Measurements from ENCODE around the gene NDST1.

Gene NDST1

DNA sequence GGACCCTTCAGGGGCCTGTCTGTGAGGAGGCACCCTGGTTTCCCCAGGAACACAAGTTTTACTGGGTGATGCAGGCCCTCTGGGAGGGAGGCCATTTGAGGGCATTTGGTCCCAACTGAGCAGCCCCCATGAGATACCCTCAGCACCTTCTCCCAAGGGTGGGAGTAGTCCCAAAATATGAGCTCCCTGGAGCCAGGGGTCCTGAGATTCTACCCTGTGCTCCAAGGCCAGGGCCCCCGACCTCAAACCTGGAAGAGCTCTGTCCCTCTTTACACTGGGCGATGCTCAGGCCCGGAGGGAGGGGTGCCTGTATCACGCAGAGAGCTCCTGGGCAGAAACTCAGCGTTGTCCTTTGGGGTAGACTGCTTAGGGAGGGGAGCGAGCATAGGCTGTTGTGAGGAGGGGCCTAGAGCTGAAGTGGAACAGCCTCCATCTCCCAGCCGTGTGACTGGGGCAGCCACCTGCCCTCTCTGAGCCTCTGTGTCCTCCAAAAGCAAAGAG is 68.6 kb downstream of the NDST1 start:
- TF ChIP-seq, protein P1, sequence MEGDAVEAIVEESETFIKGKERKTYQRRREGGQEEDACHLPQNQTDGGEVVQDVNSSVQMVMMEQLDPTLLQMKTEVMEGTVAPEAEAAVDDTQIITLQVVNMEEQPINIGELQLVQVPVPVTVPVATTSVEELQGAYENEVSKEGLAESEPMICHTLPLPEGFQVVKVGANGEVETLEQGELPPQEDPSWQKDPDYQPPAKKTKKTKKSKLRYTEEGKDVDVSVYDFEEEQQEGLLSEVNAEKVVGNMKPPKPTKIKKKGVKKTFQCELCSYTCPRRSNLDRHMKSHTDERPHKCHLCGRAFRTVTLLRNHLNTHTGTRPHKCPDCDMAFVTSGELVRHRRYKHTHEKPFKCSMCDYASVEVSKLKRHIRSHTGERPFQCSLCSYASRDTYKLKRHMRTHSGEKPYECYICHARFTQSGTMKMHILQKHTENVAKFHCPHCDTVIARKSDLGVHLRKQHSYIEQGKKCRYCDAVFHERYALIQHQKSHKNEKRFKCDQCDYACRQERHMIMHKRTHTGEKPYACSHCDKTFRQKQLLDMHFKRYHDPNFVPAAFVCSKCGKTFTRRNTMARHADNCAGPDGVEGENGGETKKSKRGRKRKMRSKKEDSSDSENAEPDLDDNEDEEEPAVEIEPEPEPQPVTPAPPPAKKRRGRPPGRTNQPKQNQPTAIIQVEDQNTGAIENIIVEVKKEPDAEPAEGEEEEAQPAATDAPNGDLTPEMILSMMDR (IDR thresholded peaks at IDR 0.05; ENCODE audit: extremely low read depth, missing control alignments) = no peak
- no peak for DNase-seq (ENCODE audit: low spot score)

DNA sequence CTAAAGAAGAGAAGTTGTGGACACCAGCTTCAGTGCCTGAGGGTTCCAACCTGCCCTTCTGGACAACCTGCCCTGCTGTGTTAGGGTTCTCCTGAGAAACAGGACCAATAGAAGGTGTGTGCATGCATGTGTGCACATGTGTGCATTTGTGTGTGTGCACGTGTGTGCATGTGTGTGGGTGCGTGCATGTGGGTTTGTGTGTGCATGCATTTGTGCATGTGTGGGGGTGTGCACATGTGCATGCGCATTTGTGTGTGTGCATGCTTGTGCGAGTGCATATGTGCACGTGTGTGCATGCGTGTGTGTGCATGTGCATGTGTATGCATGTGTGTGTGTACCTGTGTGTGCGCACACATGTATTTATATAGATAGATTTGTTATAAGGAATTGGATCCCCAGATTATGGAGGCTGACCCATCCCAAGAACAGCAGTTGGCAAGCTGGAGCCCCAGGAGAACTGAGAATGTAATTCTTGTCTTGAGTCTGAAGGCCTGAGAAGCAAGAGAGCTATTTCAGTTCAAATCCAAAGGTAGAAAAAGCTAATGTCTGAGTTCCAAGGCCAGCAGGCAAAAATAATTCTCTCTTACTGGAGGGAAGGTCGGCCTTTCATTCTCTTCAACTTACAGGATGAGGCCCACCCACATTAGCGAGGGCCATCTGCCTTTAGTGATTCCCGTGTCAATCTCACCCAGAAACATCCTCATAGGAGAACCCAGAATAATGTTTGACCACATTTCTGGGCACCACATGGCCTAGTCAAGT is 69.6 kb downstream of the NDST1 start:
- TF ChIP-seq, protein P1 (IDR thresholded peaks at IDR 0.05; ENCODE audit: extremely low read depth, missing control alignments) = no peak

DNA sequence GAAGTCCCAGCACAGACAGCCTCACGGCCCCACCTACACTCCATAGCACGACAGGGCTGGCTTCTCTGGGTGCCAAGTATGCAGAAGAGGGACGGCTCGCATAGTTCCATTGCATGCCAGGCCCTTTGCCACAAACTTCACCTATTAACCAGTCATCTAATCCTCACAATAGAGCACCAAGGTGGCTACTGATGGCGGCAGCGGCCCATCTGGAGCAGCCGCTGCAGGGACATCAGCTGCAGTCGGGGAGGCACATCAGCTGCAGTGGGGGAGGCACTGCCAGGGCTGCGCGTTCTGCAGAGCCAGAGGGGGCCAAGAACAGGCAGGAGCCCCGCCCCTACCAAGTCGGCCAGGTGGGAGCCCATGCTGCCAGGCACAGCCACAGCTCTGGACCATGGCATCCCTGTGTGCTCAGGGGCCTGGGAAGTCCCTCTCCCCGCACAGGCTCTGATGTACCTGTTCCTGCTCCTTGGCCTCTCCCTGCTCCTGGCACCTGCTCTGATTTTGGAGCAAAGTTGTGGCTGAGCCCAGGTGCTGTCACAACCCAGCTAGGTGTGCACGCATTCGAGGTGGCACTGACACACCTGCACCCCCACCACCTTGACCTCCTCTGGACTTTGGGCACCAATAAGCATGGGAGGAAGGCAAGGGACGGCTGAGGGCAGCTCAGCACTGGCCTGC is 71.0 kb downstream of the NDST1 start:
- TF ChIP-seq, protein P1 (IDR thresholded peaks at IDR 0.05; ENCODE audit: extremely low read depth, missing control alignments) = no peak
- no peak for DNase-seq (ENCODE audit: low spot score)

More for the DNA sequence above, 69.6 kb downstream of the NDST1 start:
- DNase-seq (ENCODE audit: low spot score) = no peak

DNA sequence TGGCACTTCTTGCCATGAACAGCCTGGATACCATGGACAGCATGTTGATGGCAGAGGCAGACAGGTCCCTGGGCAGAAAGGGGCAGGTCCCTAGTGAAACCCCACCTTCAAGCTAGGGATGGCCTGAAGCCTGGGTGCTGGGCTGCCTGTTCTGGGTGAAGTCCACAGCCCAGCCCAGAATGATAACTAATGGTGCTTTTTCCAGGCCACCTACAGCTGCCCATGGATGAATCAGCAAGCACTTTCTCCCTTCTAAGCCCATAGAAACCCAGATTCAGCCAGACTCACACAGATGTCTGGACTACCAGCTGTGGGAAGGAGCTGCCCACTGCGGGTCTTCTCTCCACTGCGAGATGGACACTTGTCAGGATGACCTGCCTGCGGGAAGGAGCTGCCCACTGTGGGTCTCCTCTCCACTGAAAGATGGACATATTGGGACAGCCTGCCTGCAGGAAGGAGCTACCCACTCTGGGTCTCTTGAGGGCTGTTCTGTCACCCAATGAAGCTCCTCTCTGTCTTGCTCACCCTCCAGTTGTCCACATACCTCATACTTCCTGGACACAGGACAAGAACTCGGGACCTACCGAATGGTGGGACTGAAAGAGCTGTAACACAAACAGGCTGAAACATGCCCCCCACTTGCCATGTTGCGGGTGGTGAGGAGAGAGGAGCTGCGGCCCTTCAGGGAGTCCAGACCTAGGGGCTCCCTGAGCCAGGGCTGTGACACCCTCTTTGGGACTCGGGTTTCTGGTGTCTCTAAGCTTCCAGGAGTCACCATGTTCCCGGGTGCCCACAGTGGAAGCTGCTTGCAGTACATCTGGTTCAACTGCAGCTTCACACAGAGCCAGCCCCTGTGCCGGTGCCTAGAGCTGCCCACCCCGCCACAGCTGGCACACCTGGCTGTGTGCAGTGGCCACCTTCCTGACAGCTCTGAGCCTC is 71.8 kb downstream of the NDST1 start:
- no peak for DNase-seq (ENCODE audit: low spot score)
- TF ChIP-seq, protein P1 (IDR thresholded peaks at IDR 0.05; ENCODE audit: extremely low read depth, missing control alignments) = no peak

DNA sequence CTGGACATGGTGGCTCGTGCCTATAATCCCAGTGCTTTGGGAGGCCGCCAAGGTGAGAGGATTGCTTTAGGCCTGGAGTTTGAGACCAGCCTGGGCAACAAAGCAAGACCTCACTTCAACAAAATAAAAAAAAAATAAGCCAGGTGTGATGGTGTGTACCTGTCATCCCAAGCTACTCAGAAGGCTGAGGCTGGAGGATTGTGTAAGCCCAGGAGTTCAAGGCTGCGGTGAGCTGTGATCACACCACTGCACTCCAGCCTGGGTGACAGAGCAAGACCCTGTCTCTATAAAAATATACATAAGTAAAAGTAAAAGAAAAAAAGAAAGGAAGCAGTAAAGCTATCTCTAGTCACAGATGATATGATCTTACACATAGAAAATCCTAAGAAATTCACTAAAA is 73.0 kb downstream of the NDST1 start:
- TF ChIP-seq, protein P1 (IDR thresholded peaks at IDR 0.05; ENCODE audit: extremely low read depth, missing control alignments) = no peak
- no peak for DNase-seq (ENCODE audit: low spot score)

DNA sequence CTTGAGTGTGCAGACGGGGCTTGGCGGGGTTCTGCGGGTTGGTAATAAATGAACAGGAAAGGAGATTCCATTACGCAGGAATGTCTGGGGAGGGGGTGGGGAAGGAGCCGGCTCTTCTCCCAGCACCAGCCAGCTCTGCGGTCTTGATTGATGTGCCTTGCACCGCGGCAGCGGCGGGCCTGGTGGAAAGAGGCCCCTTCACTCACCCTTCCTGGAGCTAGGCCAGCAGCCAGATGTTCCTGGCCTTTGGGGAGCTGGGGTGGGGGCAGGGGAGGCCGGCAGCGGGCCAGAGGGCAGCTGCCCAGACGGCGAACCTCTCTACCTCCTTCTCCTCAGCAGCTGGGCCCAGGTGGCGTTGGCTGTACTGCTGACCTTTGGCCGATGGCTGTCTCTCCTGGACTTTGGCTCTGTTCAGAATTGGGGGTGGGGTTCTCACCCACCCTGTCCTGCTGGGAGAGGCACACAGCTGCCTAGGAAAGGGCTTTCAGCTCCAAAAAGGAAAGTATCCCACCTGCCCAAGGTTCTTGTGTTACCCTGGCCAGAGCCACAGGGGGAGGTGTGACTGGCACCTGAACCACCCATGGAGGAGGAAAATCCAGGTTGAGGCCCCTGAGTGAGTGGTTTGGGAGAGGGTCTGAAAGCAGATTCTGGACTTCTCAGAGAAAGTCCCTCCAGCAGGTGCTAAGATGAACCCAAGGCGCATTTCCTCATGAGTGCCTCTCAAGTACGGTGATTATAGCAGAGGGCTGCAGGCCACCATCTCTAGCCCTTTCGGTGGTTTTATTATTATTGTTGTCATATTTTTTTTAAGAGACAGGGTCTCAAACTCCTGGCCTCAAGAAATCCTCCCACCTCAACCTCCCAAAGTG is 74.5 kb downstream of the NDST1 start:
- TF ChIP-seq, protein P1 (IDR thresholded peaks at IDR 0.05; ENCODE audit: extremely low read depth, missing control alignments) = no peak
- no peak for DNase-seq (ENCODE audit: low spot score)
